H4 (cell line): Measurements from ENCODE around the gene KMT2C. TPM values are rescaled to one million over a fixed set of nuclear protein-coding genes. Genes with fewer than 3 reads are reported as not detected.
"Not testable (repeated sequence)": the region's sequence is repeated elsewhere in the genome, so short reads cannot be mapped to it uniquely, and the experiment has no call there.

ENCODE experiments used
- DNase-seq: peaks from one replicate; pipeline ENCODE4 v3.0.0-alpha.2; 2015; ENCODE audit warnings: low spot score
- total RNA-seq: library from RNA; depleted of rRNA; stranded (reverse); fragments of >200 nt; shearing (Covaris generic); gene quantifications from 2 replicates; pipeline ENCODE4 v1.2.3, GENCODE V29; 2014

KMT2C gene
- total RNA-seq, 1 experiment from 2014 or later, result 10.1 TPM

DNA sequence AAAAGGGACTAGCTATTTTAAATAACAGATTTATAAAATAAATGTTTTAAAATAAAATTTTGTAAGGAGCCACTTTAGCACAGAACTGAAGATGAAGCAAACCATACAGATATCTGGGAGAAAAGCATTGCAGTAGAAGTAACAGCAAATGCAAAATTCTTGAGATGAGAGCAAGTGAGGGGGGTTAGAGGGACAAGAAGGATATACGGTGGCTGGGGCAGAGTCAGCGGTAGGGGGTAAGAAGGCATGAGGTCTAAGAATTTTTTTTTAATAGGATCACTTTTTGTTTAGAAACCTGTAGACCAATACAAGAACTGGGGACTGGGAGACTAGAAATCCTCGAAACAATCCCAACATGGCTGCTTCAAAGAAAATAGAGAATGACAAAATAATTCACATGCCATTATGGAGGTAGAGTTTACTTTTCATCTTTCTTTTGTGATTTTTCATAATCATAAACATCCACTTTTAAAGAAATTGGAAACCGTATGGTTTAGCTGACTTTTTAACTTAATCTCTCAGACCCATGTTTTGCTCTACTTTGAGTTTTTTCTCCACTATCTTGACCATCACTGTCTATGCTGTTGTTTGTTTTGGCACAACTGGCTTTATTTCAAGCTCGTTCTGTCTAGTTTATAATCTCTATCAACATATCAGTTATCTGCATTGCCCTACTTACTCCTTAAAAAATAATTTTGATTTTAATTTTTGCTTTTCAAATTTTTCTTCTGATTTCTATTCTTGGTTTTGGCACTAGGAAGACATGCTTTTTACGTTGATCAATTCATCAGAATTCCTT, 73.5 kb downstream of the KMT2C start:
- no peak for DNase-seq

DNA sequence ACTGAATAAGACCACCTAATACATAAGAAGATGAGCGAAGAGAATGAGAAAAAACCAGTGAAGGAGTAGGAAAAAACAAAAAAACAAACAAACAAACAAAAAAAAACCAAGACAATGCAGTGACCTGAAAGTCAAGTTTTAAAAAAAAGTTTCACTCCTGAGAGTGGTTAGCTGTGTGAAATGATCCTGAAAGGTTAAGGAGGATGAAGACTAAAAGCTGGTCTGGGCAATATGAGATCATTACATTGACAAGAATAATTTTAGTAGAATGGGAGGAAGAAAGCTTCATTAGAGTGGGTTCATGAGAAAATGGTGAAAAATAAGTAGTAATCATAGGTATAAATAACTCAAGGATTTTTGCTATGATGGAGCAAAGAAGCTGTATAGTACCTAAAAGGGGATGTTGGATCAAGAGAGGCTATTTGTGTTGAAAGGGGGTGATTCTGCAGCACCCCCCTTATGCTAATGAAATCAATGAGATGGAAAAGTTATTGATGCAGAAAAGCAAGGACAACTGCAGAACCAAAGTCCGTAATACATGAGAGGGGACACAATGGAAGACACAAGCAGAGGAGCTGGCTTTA, 80.2 kb downstream of the KMT2C start:
- DNase-seq, result no peak

DNA sequence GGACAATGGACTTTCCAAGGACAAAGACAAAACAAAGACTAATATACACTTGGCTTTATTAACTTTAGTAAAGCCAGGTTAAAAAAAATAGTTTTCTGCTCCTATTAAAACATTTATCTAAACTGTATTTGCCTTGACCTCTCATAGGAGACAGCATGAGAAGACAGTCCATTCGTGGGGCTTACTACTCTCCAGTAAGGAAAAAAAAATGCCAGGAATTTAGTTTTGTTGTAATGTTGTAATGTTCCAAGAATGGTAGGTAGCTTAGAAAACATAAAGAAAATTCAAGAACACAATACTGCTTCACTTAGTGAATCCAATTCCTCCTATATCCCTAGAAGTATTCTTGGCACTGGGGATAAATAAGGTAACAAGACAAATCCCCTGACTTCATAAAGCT, 81.7 kb downstream of the KMT2C start:
- DNase-seq, result no peak

DNA sequence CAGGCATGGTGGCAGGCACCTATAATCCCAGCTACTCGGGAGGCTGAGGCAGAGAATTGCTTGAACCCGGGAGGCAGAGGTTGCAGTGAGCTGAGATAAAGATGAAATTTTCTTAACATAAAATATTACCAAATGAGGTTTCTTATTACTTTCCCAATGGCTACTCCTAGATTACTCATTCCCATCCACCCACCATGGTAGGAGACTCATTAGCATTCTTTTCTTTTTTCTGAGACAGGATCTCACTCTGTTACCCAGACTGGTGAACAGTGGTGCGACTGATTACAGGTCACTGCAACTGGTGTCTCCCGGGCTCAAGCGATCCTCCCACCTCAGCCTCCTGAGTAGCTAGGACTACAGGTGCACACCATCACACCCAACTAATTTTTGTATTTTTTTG, 82.5 kb downstream of the KMT2C start:
- DNase-seq, result not testable (repeated sequence)

DNA sequence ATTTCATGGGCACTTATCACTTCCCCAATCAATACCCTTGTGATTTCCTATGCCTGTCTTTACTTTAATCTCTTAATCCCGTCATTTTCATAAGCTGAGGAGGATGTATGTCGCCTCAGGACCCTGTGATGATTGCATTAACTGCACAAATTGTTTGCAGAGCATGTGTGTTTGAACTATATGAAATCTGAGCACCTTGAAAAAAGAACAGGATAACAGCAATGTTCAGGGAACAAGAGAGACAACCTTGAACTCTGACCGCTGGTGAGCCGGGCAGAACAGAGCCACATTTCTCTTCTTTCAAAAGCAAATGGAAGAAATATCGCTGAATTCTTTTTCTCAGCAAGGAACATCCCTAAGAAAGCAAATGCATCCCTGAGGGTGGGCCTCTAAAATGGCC, 84.1 kb downstream of the KMT2C start:
- DNase-seq, result not testable (repeated sequence)

DNA sequence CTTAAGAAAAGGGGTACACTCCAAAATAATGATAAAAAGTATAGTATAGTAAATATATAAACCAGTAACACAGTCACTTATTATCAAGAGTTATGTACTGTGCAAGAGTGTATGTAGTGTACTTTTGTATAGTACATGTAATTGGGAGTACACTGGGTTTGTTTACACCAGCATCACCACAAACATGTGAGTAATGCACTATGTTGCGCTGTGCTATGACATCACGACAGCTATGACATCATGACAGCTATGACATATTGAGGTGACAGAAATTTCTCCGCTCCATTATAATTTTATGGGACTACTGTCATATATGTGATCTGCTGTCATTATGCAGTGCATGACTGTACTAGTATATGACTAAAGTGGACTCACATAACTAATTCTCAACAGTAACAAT, 84.6 kb downstream of the KMT2C start:
- DNase-seq, result peak; percentile 30

DNA sequence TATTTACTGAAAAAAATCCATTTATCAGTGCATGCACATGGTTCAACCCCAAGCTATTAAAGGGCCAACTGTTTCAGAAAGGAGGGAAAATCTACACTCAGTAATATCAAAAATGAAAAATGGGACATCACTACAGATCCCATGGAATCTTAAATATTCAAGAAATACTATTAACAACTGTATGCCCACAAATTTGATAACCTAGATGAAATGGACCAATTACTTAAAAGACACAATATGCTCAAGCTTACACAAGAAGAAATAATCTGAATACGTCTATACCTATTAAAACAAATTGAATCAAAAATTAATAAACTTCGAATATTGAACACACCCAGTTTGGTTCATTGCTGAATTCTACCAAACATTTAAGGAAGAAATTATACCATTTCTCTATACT, 87.9 kb downstream of the KMT2C start:
- no peak for DNase-seq

GRCh38 chr7:152344253-152344652, 91.5 kb downstream of the KMT2C start:
- DNase-seq, result no peak

DNA sequence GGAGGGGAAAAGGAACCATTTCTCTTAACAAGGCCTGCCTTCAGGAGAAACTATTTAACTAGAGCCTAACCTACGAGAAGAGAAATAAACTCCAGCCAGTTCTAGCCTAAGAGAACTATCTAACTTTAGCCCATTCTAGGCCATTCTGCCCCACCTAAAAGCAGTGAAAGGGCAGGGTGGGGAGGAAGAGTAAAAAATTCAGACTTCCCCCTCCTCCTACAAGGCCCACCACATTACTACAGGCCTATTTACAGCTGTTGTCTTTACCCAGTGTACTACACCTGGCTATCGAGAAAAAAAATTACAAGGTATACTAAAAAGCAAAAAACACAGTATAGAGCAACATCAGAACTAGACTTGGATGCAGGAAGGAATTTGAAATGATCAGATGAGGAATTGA, 93.0 kb downstream of the KMT2C start:
- no peak for DNase-seq

GRCh38 chr7:152341914-152342236, 93.9 kb downstream of the KMT2C start:
- DNase-seq, result no peak

- DNase-seq, result peak; percentile 55
Observed at GRCh38 chr7:152341039-152341913, 94.5 kb downstream of the KMT2C start.

DNA sequence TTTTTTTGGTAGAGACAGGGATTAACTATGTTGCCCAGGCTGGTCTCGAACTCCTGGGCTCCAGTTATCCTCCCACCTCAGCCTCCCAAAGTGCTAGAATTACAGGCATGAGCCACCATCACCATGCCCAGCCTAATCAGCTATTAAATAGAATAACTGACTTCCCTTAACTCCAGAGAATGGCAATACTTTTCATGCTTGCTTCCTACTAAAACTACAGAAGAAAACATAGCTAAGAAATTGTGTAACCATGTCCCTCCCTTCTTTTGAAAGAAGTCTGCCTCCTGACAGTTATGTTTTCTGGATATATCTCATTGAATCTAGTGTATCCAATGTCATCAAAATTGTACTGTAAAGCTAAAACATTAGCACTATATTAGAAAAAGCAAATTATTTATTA, 95.6 kb downstream of the KMT2C start:
- no peak for DNase-seq

GRCh38 chr7:152338561-152338960, 97.2 kb downstream of the KMT2C start:
- DNase-seq, result no peak

DNA sequence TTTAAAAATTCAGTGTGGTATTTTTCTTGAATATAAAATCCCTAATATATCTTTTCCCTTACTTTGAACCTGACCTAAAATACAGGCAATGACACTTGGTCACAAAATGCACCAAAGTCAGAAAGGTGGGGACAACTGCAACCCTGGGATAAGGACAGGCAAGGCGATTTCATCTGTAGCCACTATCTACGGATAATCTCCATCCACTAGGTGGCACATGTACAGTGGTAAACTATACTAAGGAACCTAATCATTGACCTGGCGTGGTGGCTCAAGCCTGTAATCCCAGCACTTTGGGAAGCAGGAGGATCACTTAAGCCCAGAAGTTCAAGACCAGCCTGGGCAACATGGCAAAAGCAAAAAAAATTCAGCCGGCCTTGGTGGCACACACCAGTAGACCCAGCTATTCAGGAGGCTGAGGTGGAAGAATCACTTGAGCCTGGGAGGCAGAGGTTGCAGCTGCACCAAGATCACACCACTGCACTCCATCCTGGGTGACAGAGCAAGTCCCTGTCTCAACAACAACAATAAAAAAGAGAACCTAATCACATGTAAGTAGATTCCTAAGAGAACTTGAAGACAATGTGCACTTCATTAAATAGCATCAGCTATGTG, 98.9 kb downstream of the KMT2C start:
- peak; percentile 59 for DNase-seq

DNA sequence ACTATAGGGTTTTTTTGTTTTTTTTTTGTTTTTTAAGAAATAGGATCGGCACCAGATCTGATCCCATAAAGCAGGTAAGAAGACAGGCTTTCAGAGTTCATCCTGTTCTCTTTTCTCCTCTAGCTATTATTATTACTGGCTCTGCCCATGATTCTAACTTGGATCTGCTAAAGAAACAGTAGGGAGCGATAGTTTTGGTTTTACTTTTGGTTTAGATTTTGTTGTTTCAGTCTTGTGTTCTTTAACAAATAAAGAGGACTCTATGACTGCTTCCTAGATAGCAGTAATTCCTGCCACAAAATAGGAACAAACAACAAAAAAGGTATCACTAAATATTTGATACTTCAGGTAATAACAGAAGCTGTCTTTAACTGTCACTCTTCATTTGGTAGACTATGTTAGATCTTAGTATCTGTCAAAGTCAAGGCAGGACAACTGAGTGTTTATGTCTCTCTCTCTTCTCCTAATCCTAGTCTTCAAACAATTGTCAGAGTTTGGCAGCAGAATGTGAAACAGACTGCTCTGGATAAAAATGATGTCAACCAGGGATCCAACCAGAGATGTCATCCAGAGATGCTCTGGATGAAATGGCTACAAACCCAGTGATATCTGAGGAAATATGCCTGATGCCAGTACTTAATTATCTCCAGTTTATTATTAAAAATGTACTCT, 99.8 kb downstream of the KMT2C start:
- DNase-seq, result no peak

DNA sequence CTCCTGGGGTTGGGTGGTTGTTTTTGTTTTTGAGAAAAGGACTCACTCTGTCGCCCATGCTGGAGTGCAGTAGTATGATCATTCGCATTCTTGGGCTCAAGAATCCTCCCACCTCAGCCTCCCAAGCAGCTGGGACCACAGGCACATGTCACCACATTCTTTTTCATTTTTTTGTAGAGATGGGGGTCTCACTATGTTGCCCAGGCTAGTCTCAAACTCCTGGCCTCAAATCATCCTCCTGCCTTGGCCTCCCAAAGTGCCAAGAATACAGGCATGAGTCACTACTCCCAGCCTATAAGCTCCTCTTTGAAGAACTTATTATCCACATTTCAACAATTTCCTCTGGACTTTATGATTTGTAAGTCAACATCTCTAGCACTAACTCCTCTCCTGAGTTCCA, 102.7 kb downstream of the KMT2C start:
- no peak for DNase-seq

DNA sequence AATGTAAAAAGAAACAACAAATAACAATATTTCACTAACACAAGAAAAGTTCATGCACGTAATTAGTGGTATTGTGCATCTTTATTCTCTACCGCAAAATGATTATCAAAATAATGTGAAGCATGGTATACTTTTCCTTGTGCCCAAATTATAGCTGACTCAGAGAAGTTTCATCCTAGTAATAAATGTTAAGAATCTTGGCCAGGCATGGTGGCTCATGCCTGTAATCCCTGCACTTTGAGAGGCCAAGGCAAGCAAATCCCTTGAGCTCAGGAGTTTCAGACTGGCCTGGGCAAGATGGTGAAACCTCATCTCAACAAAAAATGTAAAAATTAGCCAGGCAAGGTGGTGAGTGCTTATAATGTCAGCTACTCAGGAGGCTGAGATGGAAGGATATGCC, 105.0 kb downstream of the KMT2C start:
- no peak for DNase-seq

- no peak for DNase-seq
Observed at GRCh38 chr7:152329469-152329868, 106.3 kb downstream of the KMT2C start.

- DNase-seq, result no peak
Observed at GRCh38 chr7:152328234-152328633, 107.6 kb downstream of the KMT2C start.

- DNase-seq, result no peak
Observed at GRCh38 chr7:152315845-152316244, 120.0 kb downstream of the KMT2C start.

DNA sequence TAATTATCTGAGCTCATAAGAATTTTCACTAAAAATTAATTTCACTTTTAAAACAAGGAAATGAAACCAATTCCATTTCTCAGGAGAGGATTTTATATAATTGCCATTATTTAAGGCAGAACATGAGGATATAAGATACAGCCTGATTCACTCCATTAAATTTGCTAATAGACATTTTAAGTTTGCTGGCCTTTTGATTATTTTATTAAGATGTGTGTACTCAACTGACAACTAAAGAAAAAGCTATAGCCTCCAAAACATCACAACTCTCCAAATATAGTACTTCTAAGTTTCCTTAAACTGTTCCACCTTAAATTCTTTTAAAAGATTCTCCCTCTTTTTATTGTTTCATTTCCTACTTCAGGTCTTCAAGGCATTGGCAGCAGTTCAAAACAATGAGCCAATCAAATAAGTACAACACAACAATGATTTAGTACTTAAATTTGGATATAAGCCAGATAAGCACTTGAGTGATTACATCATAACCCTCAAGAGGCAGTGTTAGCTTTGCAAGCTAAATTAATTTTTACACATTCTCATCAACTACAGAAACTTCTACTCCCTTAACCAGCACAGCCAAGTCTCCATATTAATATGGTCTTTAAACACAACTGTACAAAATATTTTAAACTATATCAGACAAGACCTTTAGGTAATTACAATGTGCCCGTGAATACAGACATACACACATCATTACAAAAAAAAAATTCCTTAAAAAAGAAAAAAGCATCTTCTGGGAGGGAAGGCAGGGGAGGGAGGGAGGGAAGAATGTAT, 121.8 kb downstream of the KMT2C start:
- peak; percentile 96 for DNase-seq
